ENCODE measurements around the gene C18orf63. TPM values are rescaled to one million over a fixed set of nuclear protein-coding genes. Genes with fewer than 3 reads are reported as not detected.

The C18orf63 gene
- total RNA-seq, 2 experiments from 2014 or later: not detected

GRCh38 chr18:74382481-74383017 is 66.9 kb downstream of the C18orf63 start:
- DNase-seq (no peak), ATAC-seq (no peak)
- Mint-ChIP-seq H3K4me3 (no peak overlapping the region), H3K36me3 (ENCODE audit: low read depth) (no peaks in the 10 kb centered on the region), H3K4me1 (peaks cover 14% of the 10 kb centered on the region), H3K27me3 (no peaks in the 10 kb centered on the region), H3K27ac (no peak overlapping the region), H3K9me3 (ENCODE audit: low read depth) (no peaks in the 10 kb centered on the region)
- CTCF ChIA-PET: no interaction called here
- POLR2A ChIA-PET: no interaction called here
- intact Hi-C loops (cut with DNase I, micrococcal nuclease): no loop called here

- CTCF ChIA-PET: interaction anchor here (0.7 to 1.3 kb wide), 2 partner anchors 13 to 488 kb away, joined by 3 to 5 read pairs; no protein-coding TSS in a partner anchor
- ATAC-seq (no peak), DNase-seq (no peak)
- Mint-ChIP-seq H3K4me3 (no peak overlapping the region), H3K27me3 (no peaks in the 10 kb centered on the region), H3K9me3 (ENCODE audit: low read depth) (no peaks in the 10 kb centered on the region), H3K4me1 (peaks cover 13% of the 10 kb centered on the region), H3K36me3 (ENCODE audit: low read depth) (no peaks in the 10 kb centered on the region), H3K27ac (no peak overlapping the region)
- intact Hi-C loops (cut with DNase I, micrococcal nuclease): no loop called here
- POLR2A ChIA-PET: no interaction called here
These were observed 71.7 kb downstream of the C18orf63 start for GRCh38 chr18:74387383-74387782.

- intact Hi-C loops (cut with DNase I, micrococcal nuclease): no loop called here
- H3K9me3 Mint-ChIP-seq (ENCODE audit: low read depth): no peaks in the 10 kb centered on the region
- H3K27ac Mint-ChIP-seq: no peak overlapping the region
- ChIA-PET POLR2A (no interaction called here), CTCF (interaction anchor here (0.7 to 1.3 kb wide), 2 partner anchors 14 to 488 kb away, joined by 3 to 5 read pairs; no protein-coding TSS in a partner anchor)
- DNase-seq (no peak), ATAC-seq (no peak)
- no peak overlapping the region for H3K4me3 Mint-ChIP-seq
- H3K27me3 Mint-ChIP-seq: peaks cover 2% of the 10 kb centered on the region
- H3K4me1 Mint-ChIP-seq: peaks cover 13% of the 10 kb centered on the region
- H3K36me3 Mint-ChIP-seq (ENCODE audit: low read depth): no peaks in the 10 kb centered on the region
These were observed 72.6 kb downstream of the C18orf63 start for GRCh38 chr18:74388227-74388626.

- DNase-seq (no peak), ATAC-seq (no peak)
- intact Hi-C loops (cut with DNase I, micrococcal nuclease): no loop called here
- H3K36me3 Mint-ChIP-seq (ENCODE audit: low read depth): no peaks in the 10 kb centered on the region
- H3K27me3 Mint-ChIP-seq: peaks cover 2% of the 10 kb centered on the region
- H3K27ac Mint-ChIP-seq: peak overlapping the region; percentile 7
- CTCF ChIA-PET: interaction anchor here (0.7 kb wide), 1 partner anchor 47 kb away, joined by 5 read pairs; no protein-coding TSS in a partner anchor
- no peak overlapping the region for H3K4me3 Mint-ChIP-seq
- POLR2A ChIA-PET: no interaction called here
- no peaks in the 10 kb centered on the region for H3K9me3 Mint-ChIP-seq (ENCODE audit: low read depth)
- peaks cover 13% of the 10 kb centered on the region for H3K4me1 Mint-ChIP-seq
These were observed 73.7 kb downstream of the C18orf63 start for GRCh38 chr18:74389171-74389927.

GRCh38 chr18:74389991-74390390 is 74.4 kb downstream of the C18orf63 start:
- CTCF ChIA-PET: interaction anchor here (1.3 kb wide), 1 partner anchor 16 kb away, joined by 5 read pairs; no protein-coding TSS in a partner anchor
- POLR2A ChIA-PET: no interaction called here

GRCh38 chr18:74390900-74391299 is 75.3 kb downstream of the C18orf63 start:
- ChIA-PET POLR2A (interaction anchor here (0.7 kb wide), 2 partner anchors 15 to 105 kb away, joined by 3 read pairs; no protein-coding TSS in a partner anchor), CTCF (interaction anchor here (0.6 to 1.3 kb wide), 4 partner anchors 9 to 17 kb away, joined by 3 to 9 read pairs (median 4); no protein-coding TSS in a partner anchor)
- Mint-ChIP-seq H3K9me3 (ENCODE audit: low read depth) (no peaks in the 10 kb centered on the region), H3K27ac (no peak overlapping the region), H3K4me3 (no peak overlapping the region), H3K27me3 (peaks cover 6% of the 10 kb centered on the region), H3K4me1 (peaks cover 13% of the 10 kb centered on the region), H3K36me3 (ENCODE audit: low read depth) (no peaks in the 10 kb centered on the region)
- DNase-seq: no peak
- intact Hi-C loops (cut with DNase I, micrococcal nuclease): no loop called here
- ATAC-seq: peak; percentile 36

More at GRCh38 chr18:74389991-74390390, 74.4 kb downstream of the C18orf63 start:
- no peak for DNase-seq
- Mint-ChIP-seq H3K27ac (no peak overlapping the region), H3K4me3 (no peak overlapping the region), H3K9me3 (ENCODE audit: low read depth) (no peaks in the 10 kb centered on the region), H3K27me3 (peaks cover 2% of the 10 kb centered on the region), H3K4me1 (peaks cover 13% of the 10 kb centered on the region), H3K36me3 (ENCODE audit: low read depth) (no peaks in the 10 kb centered on the region)
- ATAC-seq: no peak
- intact Hi-C loops (cut with DNase I, micrococcal nuclease): no loop called here

- Mint-ChIP-seq H3K4me1 (peaks cover 13% of the 10 kb centered on the region), H3K9me3 (ENCODE audit: low read depth) (no peaks in the 10 kb centered on the region), H3K36me3 (ENCODE audit: low read depth) (no peaks in the 10 kb centered on the region), H3K27me3 (peaks cover 6% of the 10 kb centered on the region), H3K27ac (no peak overlapping the region), H3K4me3 (no peak overlapping the region)
- ATAC-seq: no peak
- ChIA-PET CTCF (no interaction called here), POLR2A (no interaction called here)
- intact Hi-C loops (cut with DNase I, micrococcal nuclease): no loop called here
- no peak for DNase-seq
These were observed 76.7 kb downstream of the C18orf63 start for GRCh38 chr18:74392323-74392722.

- CTCF ChIA-PET: no interaction called here
- Mint-ChIP-seq H3K4me1 (peaks cover 7% of the 10 kb centered on the region), H3K9me3 (ENCODE audit: low read depth) (no peaks in the 10 kb centered on the region), H3K36me3 (ENCODE audit: low read depth) (no peaks in the 10 kb centered on the region), H3K27me3 (peaks cover 7% of the 10 kb centered on the region), H3K4me3 (no peak overlapping the region), H3K27ac (no peak overlapping the region)
- intact Hi-C loops (cut with DNase I, micrococcal nuclease): no loop called here
- ATAC-seq (no peak), DNase-seq (no peak)
- POLR2A ChIA-PET: no interaction called here
These were observed 79.4 kb downstream of the C18orf63 start for GRCh38 chr18:74395006-74395405.

GRCh38 chr18:74395648-74396154 is 80.1 kb downstream of the C18orf63 start:
- no peak overlapping the region for H3K4me3 Mint-ChIP-seq
- no peaks in the 10 kb centered on the region for H3K36me3 Mint-ChIP-seq (ENCODE audit: low read depth)
- peaks cover 7% of the 10 kb centered on the region for H3K4me1 Mint-ChIP-seq
- DNase-seq (no peak), ATAC-seq (no peak)
- H3K27ac Mint-ChIP-seq: no peak overlapping the region
- intact Hi-C loops (cut with DNase I, micrococcal nuclease): no loop called here
- peaks cover 7% of the 10 kb centered on the region for H3K27me3 Mint-ChIP-seq
- H3K9me3 Mint-ChIP-seq (ENCODE audit: low read depth): no peaks in the 10 kb centered on the region
- ChIA-PET CTCF (no interaction called here), POLR2A (no interaction called here)

- DNase-seq (no peak), ATAC-seq (no peak)
- Mint-ChIP-seq H3K9me3 (ENCODE audit: low read depth) (no peaks in the 10 kb centered on the region), H3K27ac (no peak overlapping the region), H3K4me3 (no peak overlapping the region), H3K36me3 (ENCODE audit: low read depth) (no peaks in the 10 kb centered on the region), H3K4me1 (peaks cover 5% of the 10 kb centered on the region), H3K27me3 (peaks cover 7% of the 10 kb centered on the region)
- ChIA-PET POLR2A (no interaction called here), CTCF (no interaction called here)
- intact Hi-C loops (cut with DNase I, micrococcal nuclease): no loop called here
These were observed 80.8 kb downstream of the C18orf63 start for GRCh38 chr18:74396171-74397169.

- ChIA-PET POLR2A (no interaction called here), CTCF (no interaction called here)
- peaks cover 7% of the 10 kb centered on the region for H3K27me3 Mint-ChIP-seq
- ATAC-seq (no peak), DNase-seq (no peak)
- peaks cover 5% of the 10 kb centered on the region for H3K4me1 Mint-ChIP-seq
- no peak overlapping the region for H3K4me3 Mint-ChIP-seq
- intact Hi-C loops (cut with DNase I, micrococcal nuclease): no loop called here
- no peaks in the 10 kb centered on the region for H3K36me3 Mint-ChIP-seq (ENCODE audit: low read depth)
- H3K27ac Mint-ChIP-seq: no peak overlapping the region
- no peaks in the 10 kb centered on the region for H3K9me3 Mint-ChIP-seq (ENCODE audit: low read depth)
These were observed 81.9 kb downstream of the C18orf63 start for GRCh38 chr18:74397572-74397971.

All from activated CD4-positive, alpha-beta T cell treated with anti-CD3 and anti-CD28 coated beads for 36 hours (primary cell).